ENCODE measurements around the gene ACTG2. TPM values are rescaled to one million over a fixed set of nuclear protein-coding genes. Genes with fewer than 3 reads are reported as not detected.
A peak's percentile ranks its signal among the peaks of the same experiment; 100 is the strongest.

Gene ACTG2
- total RNA-seq (2021; ENCODE audit: unreplicated experiment) (0.23 TPM), Bru-seq, nascent RNA (not detected), BruChase-seq, experiment 1, labeled RNA remaining after a 2-hour chase (not detected), BruChase-seq, experiment 2, labeled RNA remaining after a 6-hour chase (percentile 12 among the genes with signal in this experiment)
- polyA plus RNA-seq (2012; ENCODE audit: insufficient read length), result 0.44 TPM
- long read RNA-seq, result 0 reads

GRCh38 chr2:73892631-73893329 lies at the start of gene ACTG2:
TSS of gene ACTG2 (plus strand) at chr2:73893008. CDS start at chr2:73901312, 8,304 bp downstream.
- CTCF ChIA-PET, result interaction anchor here (1.0 kb wide), 1 partner anchor 16 kb away, joined by 3 read pairs; no protein-coding TSS in a partner anchor
- no peak within 1 kb of the TSS for H3K27ac ChIP-seq (ENCODE audit: low read length)
- no peaks in the 10 kb centered on the region for H3K9me3 ChIP-seq (ENCODE audit: control insufficient read depth, insufficient read depth, low read depth, low read length)
- intact Hi-C loops (cut with micrococcal nuclease; ENCODE audit: unreplicated experiment), result no loop called here
- H3K36me3 ChIP-seq (ENCODE audit: control insufficient read depth, insufficient read depth, low read length), result no peaks in the 10 kb centered on the region
- H3K27me3 ChIP-seq (ENCODE audit: control insufficient read depth, insufficient read depth, low read length), result no peaks in the 10 kb centered on the region
- in situ Hi-C loops (cut with HindIII; ENCODE audit: low pct_unique_long_range_greater_than_20kb, low sequenced_read_pairs), result no loop called here
- POLR2A ChIA-PET, result no interaction called here
- no peak within 1 kb of the TSS for H3K4me3 ChIP-seq (ENCODE audit: low read depth in 2 of 2, low read length in 2 of 2)
- TF ChIP-seq REST (IDR thresholded peaks at IDR 0.05; ENCODE audit: insufficient read depth in 1 of 2, low read depth in 2 of 2, low read length in 1 of 2) (no peak), SIN3A (IDR thresholded peaks at IDR 0.05; ENCODE audit: borderline replicate concordance, insufficient read depth, low read depth, low read length) (no peak), POLR2AphosphoS5 (IDR thresholded peaks at IDR 0.05; ENCODE audit: low read depth, low read length) (no peak), TCF7L2 (IDR thresholded peaks at IDR 0.05; ENCODE audit: low read depth, low read length) (no peak)
- TF ChIP-seq, protein P1, sequence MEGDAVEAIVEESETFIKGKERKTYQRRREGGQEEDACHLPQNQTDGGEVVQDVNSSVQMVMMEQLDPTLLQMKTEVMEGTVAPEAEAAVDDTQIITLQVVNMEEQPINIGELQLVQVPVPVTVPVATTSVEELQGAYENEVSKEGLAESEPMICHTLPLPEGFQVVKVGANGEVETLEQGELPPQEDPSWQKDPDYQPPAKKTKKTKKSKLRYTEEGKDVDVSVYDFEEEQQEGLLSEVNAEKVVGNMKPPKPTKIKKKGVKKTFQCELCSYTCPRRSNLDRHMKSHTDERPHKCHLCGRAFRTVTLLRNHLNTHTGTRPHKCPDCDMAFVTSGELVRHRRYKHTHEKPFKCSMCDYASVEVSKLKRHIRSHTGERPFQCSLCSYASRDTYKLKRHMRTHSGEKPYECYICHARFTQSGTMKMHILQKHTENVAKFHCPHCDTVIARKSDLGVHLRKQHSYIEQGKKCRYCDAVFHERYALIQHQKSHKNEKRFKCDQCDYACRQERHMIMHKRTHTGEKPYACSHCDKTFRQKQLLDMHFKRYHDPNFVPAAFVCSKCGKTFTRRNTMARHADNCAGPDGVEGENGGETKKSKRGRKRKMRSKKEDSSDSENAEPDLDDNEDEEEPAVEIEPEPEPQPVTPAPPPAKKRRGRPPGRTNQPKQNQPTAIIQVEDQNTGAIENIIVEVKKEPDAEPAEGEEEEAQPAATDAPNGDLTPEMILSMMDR (IDR thresholded peaks at IDR 0.05), result no peak
- BruUV-seq (replicated peaks), result no TSS peak
- DNase-seq (ENCODE audit: low read depth, low spot score), result no peak
- no peak for ATAC-seq
- no peaks in the 10 kb centered on the region; the same call in 1 of the 2 replicates for H3K4me1 ChIP-seq (ENCODE audit: control insufficient read depth, insufficient read depth, low read length)

DNA sequence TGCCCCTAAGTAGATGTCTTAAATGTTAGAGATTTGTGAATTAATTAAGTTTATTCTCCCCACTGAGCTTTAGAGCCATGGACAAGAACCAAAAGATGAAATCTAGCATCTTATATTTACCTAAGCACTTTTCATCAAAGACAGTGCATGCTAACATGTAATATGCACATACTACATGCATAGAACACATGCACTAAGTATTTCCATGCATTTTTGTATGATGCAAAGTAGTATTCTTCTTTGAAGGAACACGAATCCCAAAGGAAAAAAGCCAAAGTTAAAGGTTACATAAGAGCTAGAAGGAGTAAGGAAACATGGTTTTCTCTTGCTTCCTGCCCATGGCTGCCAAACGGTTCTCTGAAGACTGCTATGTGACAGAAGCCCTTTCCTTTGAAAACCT lies 48.7 kb upstream of the ACTG2 start:
- in situ Hi-C loops (cut with HindIII; ENCODE audit: low pct_unique_long_range_greater_than_20kb, low sequenced_read_pairs), result no loop called here
- H3K36me3 ChIP-seq (ENCODE audit: control insufficient read depth, insufficient read depth, low read length), result peaks cover 9% of the 10 kb centered on the region
- ChIA-PET CTCF (no interaction called here), POLR2A (no interaction called here)
- TF ChIP-seq REST (IDR thresholded peaks at IDR 0.05; ENCODE audit: insufficient read depth in 1 of 2, low read depth in 2 of 2, low read length in 1 of 2) (no peak), TCF7L2 (IDR thresholded peaks at IDR 0.05; ENCODE audit: low read depth, low read length) (no peak), SIN3A (IDR thresholded peaks at IDR 0.05; ENCODE audit: borderline replicate concordance, insufficient read depth, low read depth, low read length) (no peak), POLR2AphosphoS5 (IDR thresholded peaks at IDR 0.05; ENCODE audit: low read depth, low read length) (no peak)
- TF ChIP-seq, protein P1 (IDR thresholded peaks at IDR 0.05), result no peak
- DNase-seq (ENCODE audit: low read depth, low spot score) (no peak), ATAC-seq (no peak)
- H3K9me3 ChIP-seq (ENCODE audit: control insufficient read depth, insufficient read depth, low read depth, low read length), result no peaks in the 10 kb centered on the region
- intact Hi-C loops (cut with micrococcal nuclease; ENCODE audit: unreplicated experiment), result no loop called here
- H3K27me3 ChIP-seq (ENCODE audit: control insufficient read depth, insufficient read depth, low read length), result no peaks in the 10 kb centered on the region
- H3K4me1 ChIP-seq (ENCODE audit: control insufficient read depth, insufficient read depth, low read length), result no peaks in the 10 kb centered on the region
- no TSS peak for BruUV-seq (replicated peaks)
- H3K27ac ChIP-seq (ENCODE audit: low read length), result no peak overlapping the region
- no peak overlapping the region for H3K4me3 ChIP-seq (ENCODE audit: low read depth in 2 of 2, low read length in 2 of 2)

Measured in Panc1 (cell line).